GM08714 (cell line): Measurements from ENCODE around the gene MAD2L1BP.
A peak's percentile ranks its signal among the peaks of the same experiment; 100 is the strongest.

ENCODE experiments used
- H3K4me3 ChIP-seq: fragments of 200-500 bp; sonication (Bioruptor generic); 2 replicates; pipeline ENCODE4 v1.5.1; 2014; ENCODE audit warnings: mild to moderate bottlenecking, low read length, inconsistent platforms
- ZNF274 ChIP-seq: IDR thresholded peaks from 2 replicates; pipeline ENCODE4 v1.6.1; 2012; ENCODE audit warnings: mild to moderate bottlenecking, low read depth, low read length

The MAD2L1BP gene

GRCh38 chr6:43677759-43678158, 42.1 kb downstream of the MAD2L1BP start:
- no peak overlapping the region for H3K4me3 ChIP-seq
- no peak for TF ChIP-seq ZNF274

GRCh38 chr6:43678341-43678740, 42.7 kb downstream of the MAD2L1BP start:
- no peak for TF ChIP-seq ZNF274
- no peak overlapping the region for H3K4me3 ChIP-seq

GRCh38 chr6:43679057-43679456, 43.4 kb downstream of the MAD2L1BP start:
- H3K4me3 ChIP-seq = no peak overlapping the region
- no peak for TF ChIP-seq ZNF274

GRCh38 chr6:43680308-43681200, 44.9 kb downstream of the MAD2L1BP start:
- no peak overlapping the region for H3K4me3 ChIP-seq
- TF ChIP-seq ZNF274 = no peak

- TF ChIP-seq ZNF274 = no peak
- no peak overlapping the region for H3K4me3 ChIP-seq
Measured at GRCh38 chr6:43681303-43681702, 45.7 kb downstream of the MAD2L1BP start.

- H3K4me3 ChIP-seq = no peak overlapping the region
- TF ChIP-seq ZNF274 = no peak
Measured at GRCh38 chr6:43682724-43683429, 47.2 kb downstream of the MAD2L1BP start.

GRCh38 chr6:43683708-43684455, 48.2 kb downstream of the MAD2L1BP start:
- no peak for TF ChIP-seq ZNF274
- no peak overlapping the region; the same call in 1 of the 2 replicates for H3K4me3 ChIP-seq

GRCh38 chr6:43687079-43687436, 51.4 kb downstream of the MAD2L1BP start:
- H3K4me3 ChIP-seq = peak overlapping the region; percentile 94
- TF ChIP-seq ZNF274 = no peak

- peak within 1 kb of the TSS; percentile 94 for H3K4me3 ChIP-seq
- TF ChIP-seq ZNF274 = no peak
Measured at GRCh38 chr6:43687437-43688347, 52.1 kb downstream of the MAD2L1BP start, which contains the start of gene MRPS18A. TSS of gene MRPS18A (minus strand) at chr6:43687791. CDS start at chr6:43687779, 12 bp downstream.

GRCh38 chr6:43689421-43689820, 53.8 kb downstream of the MAD2L1BP start:
- TF ChIP-seq ZNF274 = no peak

More at GRCh38 chr6:43689421-43689820, 53.8 kb downstream of the MAD2L1BP start:
- H3K4me3 ChIP-seq = no peak overlapping the region
